NCI-H2081 (cell line): ENCODE measurements around the gene KRT8.

Experiments used
- DNase-seq, 2 experiments: peaks; one replicate each; lab custom pipeline; 2025; lab: John Stamatoyannopoulos, UW

Gene KRT8

GRCh38 chr12:52847335-52848102 is 57.4 kb downstream of the KRT8 start:
- DNase-seq: no peak
